Limb (tissue), 2 donors: Measurements from ENCODE around the gene LHFPL6.

Experiments used
- DNase-seq, 2 donors: peaks; one replicate each; pipeline ENCODE4 v3.0.0-alpha.2; 2016; ENCODE audit errors: extremely low spot score in 2 of 2

Gene LHFPL6

GRCh38 chr13:39515224-39515714 is 87.7 kb downstream of the LHFPL6 start:
- no peak for DNase-seq

GRCh38 chr13:39512687-39513086 is 90.3 kb downstream of the LHFPL6 start:
- no peak for DNase-seq

- DNase-seq = no peak
Measured at GRCh38 chr13:39510316-39510695, 92.7 kb downstream of the LHFPL6 start.

- DNase-seq = no peak
Measured at GRCh38 chr13:39509616-39510315, 93.2 kb downstream of the LHFPL6 start.

GRCh38 chr13:39506559-39507390 is 96.2 kb downstream of the LHFPL6 start:
- DNase-seq = no peak

GRCh38 chr13:39505151-39505550 is 97.8 kb downstream of the LHFPL6 start:
- no peak for DNase-seq

GRCh38 chr13:39503048-39503447 is 99.9 kb downstream of the LHFPL6 start:
- DNase-seq = no peak

- no peak for DNase-seq
Measured at GRCh38 chr13:39501702-39502324, 101.2 kb downstream of the LHFPL6 start.

GRCh38 chr13:39499604-39500003 is 103.4 kb downstream of the LHFPL6 start:
- DNase-seq = no peak

GRCh38 chr13:39498471-39499114 is 104.4 kb downstream of the LHFPL6 start:
- no peak for DNase-seq

GRCh38 chr13:39496506-39496905 is 106.5 kb downstream of the LHFPL6 start:
- no peak for DNase-seq

- no peak for DNase-seq
Measured at GRCh38 chr13:39494633-39495032, 108.4 kb downstream of the LHFPL6 start.

GRCh38 chr13:39494006-39494405 is 109.0 kb downstream of the LHFPL6 start:
- no peak for DNase-seq

- no peak for DNase-seq
Measured at GRCh38 chr13:39490136-39490535, 112.9 kb downstream of the LHFPL6 start.

- DNase-seq = no peak
Measured at GRCh38 chr13:39486758-39487157, 116.2 kb downstream of the LHFPL6 start.

- DNase-seq = no peak
Measured at GRCh38 chr13:39485314-39485700, 117.7 kb downstream of the LHFPL6 start.

- no peak for DNase-seq
Measured at GRCh38 chr13:39484506-39485313, 118.3 kb downstream of the LHFPL6 start.

GRCh38 chr13:39483326-39483725 is 119.7 kb downstream of the LHFPL6 start:
- no peak for DNase-seq

- no peak for DNase-seq
Measured at GRCh38 chr13:39481491-39481890, 121.5 kb downstream of the LHFPL6 start.

- DNase-seq = no peak
Measured at GRCh38 chr13:39474600-39474999, 128.4 kb downstream of the LHFPL6 start.

- no peak for DNase-seq
Measured at GRCh38 chr13:39469676-39470075, 133.3 kb downstream of the LHFPL6 start.
